ENCODE data around the gene RNF144A. TPM values are rescaled to one million over a fixed set of nuclear protein-coding genes. Genes with fewer than 3 reads are reported as not detected.

Gene RNF144A
- total and polyA plus RNA-seq, 2 donors (not counting 3 experiments of a cell fraction or from before 2014, with no cell fraction given) = 9.7 to 28.8 TPM

GRCh38 chr2:6919901-6920742, 2.9 kb downstream of the RNF144A start:
- Histone ChIP-seq H3K4me3 (replicated peaks in 1 of 3; ENCODE audit: insufficient read depth in 1 of 3, low read depth in 1 of 3, low read length in 3 of 3) (no peak overlapping the region), H3K9ac (replicated peaks; ENCODE audit: extremely low read depth, insufficient read depth, low read length) (no peak overlapping the region), H3K79me2 (ENCODE audit: control insufficient read depth, insufficient read depth, low read length) (no peaks in the 10 kb centered on the region), H3K36me3 (ENCODE audit: control insufficient read depth in 2 of 2, extremely low read depth in 1 of 2, insufficient read depth in 2 of 2, low read length in 2 of 2) (no peaks in the 10 kb centered on the region), H3K9me3 (replicated peaks; ENCODE audit: control insufficient read depth, insufficient read depth, low read length) (no peaks in the 10 kb centered on the region), H3K27me3 (ENCODE audit: control insufficient read depth in 2 of 2, insufficient read depth in 2 of 2, low read length in 2 of 2) (peaks cover 0 to 2% of the 10 kb centered on the region in 2 experiments), H4K20me1 (replicated peaks; ENCODE audit: control insufficient read depth, extremely low read depth, insufficient read depth, low read length) (no peaks in the 10 kb centered on the region), H3K9me1 (replicated peaks; ENCODE audit: control insufficient read depth, extremely low read depth, insufficient read depth, low read length) (no peaks in the 10 kb centered on the region), H2AFZ (ENCODE audit: low read depth, low read length) (no peak overlapping the region), H3K27ac (ENCODE audit: insufficient read depth, low read depth, low read length) (no peak overlapping the region), H3K4me2 (ENCODE audit: insufficient read depth, low read length) (no peak overlapping the region), H3K4me1 (ENCODE audit: control insufficient read depth, extremely low read depth, insufficient read depth, low read length) (no peaks in the 10 kb centered on the region)
- dilution Hi-C loops (cut with MboI; ENCODE audit: extremely low pct_ligation_motif_present, low sequenced_read_pairs) (no loop called here), intact Hi-C loops (cut with micrococcal nuclease) (loop anchor here (2.0 to 5.0 kb wide), 3 partner anchors 93 to 1757 kb away; no protein-coding TSS in a partner anchor)
- FAIRE-seq (no peak), DNase-seq (ENCODE audit: low read depth, low spot score) (no peak)
- TF ChIP-seq GATA2 (IDR thresholded peaks at IDR 0.05; ENCODE audit: insufficient read depth, insufficient read length, low read depth, low read length) = no peak
- no peak for TF ChIP-seq CTCF (IDR thresholded peaks at IDR 0.05; ENCODE audit: extremely low read depth in 1 of 2, insufficient read depth in 1 of 2, low read depth in 1 of 2, low read length in 2 of 2)
- TF ChIP-seq MAX (IDR thresholded peaks at IDR 0.05; ENCODE audit: insufficient read depth, insufficient read length) = no peak
- TF ChIP-seq JUN (IDR thresholded peaks at IDR 0.05; ENCODE audit: borderline replicate concordance, insufficient read depth, insufficient read length, low read depth) = no peak
- no peak for TF ChIP-seq POLR2A (IDR thresholded peaks at IDR 0.05; ENCODE audit: low read depth, low read length)
- no peak for TF ChIP-seq MYC (IDR thresholded peaks at IDR 0.05; ENCODE audit: low read depth, low read length)
- POLR2A ChIA-PET = no interaction called here
- TSS peak; percentile 6 for BruUV-seq (replicated peaks)
- CTCF ChIA-PET = interaction anchor here (0.8 to 1.7 kb wide), 8 partner anchors 9 to 124 kb away, joined by 3 to 6 read pairs (median 4); no protein-coding TSS in a partner anchor

Measured in endothelial cell of umbilical vein (primary cell).